HCT116 (cell line): ENCODE results near the gene LIPH. TPM values are rescaled to one million over a fixed set of nuclear protein-coding genes. Genes with fewer than 3 reads are reported as not detected.

ENCODE experiments used
- ATAC-seq: fragments of 200-7000 bp; cut with Tn5 transposase; 2 replicates; pipeline ENCODE4 v1.9.1; 2020; ENCODE audit warnings: mild to moderate bottlenecking, moderate library complexity
- BruUV-seq: library from RNA; stranded (reverse); fragments of 400-500 nt; replicated peaks from 2 replicates; lab custom pipeline; 2021; lab: Mats Ljungman, UMichigan
- CTCF ChIA-PET: fragments of 300-600 bp; sonication (Branson Sonifier 250); formaldehyde crosslinking; loops from one replicate; lab custom pipeline; 2021; ENCODE audit warnings: antibody characterized with exemption; lab: Charles Lee
- POLR2A ChIA-PET: fragments of 300-600, 350-600 bp; sonication (Branson Sonifier 250); formaldehyde crosslinking; loops from one replicate; lab custom pipeline; 2021; ENCODE audit warnings: antibody characterized with exemption; lab: Charles Lee
- RAD21 ChIA-PET, 2 experiments: fragments of 300-600 bp; sonication (Branson Sonifier 250); formaldehyde crosslinking; loops; one replicate each; lab custom pipeline; 2023; ENCODE audit warnings: low total read pairs in 2 of 2; ENCODE audit not compliant: uncharacterized antibody in 2 of 2, unreplicated experiment in 2 of 2, low non-redundant PET in 1 of 2; lab: Charles Lee
- DNase-seq: peaks from one replicate; pipeline ENCODE4 v3.0.0-alpha.2; 2010; ENCODE audit warnings: low read depth, low spot score
- H2AFZ ChIP-seq: fragments of 200-600 bp; shearing (Covaris generic), sonication (generic); 2 replicates; pipeline ENCODE4 v1.6.1; 2017; ENCODE audit warnings: low read depth, mixed run types, mixed read lengths, antibody characterized with exemption, low read length; ENCODE audit not compliant: poor library complexity, severe bottlenecking
- H3K27ac ChIP-seq: 2 replicates; pipeline ENCODE4 v1.5.1; 2012; ENCODE audit warnings: low read depth, low read length
- H3K27me3 ChIP-seq: fragments of 200-600 bp; sonication (generic); 2 replicates; pipeline ENCODE4 v1.6.1; 2016; ENCODE audit warnings: mixed run types, low read length, mixed read lengths; ENCODE audit not compliant: insufficient read depth
- H3K36me3 ChIP-seq, 2 experiments: fragments of 200-500 bp in 1 of 2; fragments of 200-600 bp in 1 of 2; sonication (Bioruptor generic) in 1 of 2; sonication (generic) in 1 of 2; 2 replicates each; pipeline versions ENCODE4 v1.5.1 to v1.6.1; 2014 to 2016; ENCODE audit warnings: low read length in 2 of 2, inconsistent platforms in 1 of 2, mixed read lengths in 1 of 2, mixed run types in 1 of 2; ENCODE audit not compliant: insufficient read depth in 2 of 2, control insufficient read depth in 1 of 2
- H3K4me1 ChIP-seq, 2 experiments: fragments of 200-600 bp in 1 of 2; sonication (generic) in 1 of 2; 2 replicates each; pipeline versions ENCODE4 v1.5.1 to v1.6.1; 2012 to 2017; ENCODE audit warnings: low read length in 2 of 2, inconsistent platforms in 1 of 2, mild to moderate bottlenecking in 1 of 2, mixed read lengths in 1 of 2, mixed run types in 1 of 2, moderate library complexity in 1 of 2; ENCODE audit not compliant: insufficient read depth in 2 of 2, control insufficient read depth in 1 of 2
- H3K4me2 ChIP-seq: fragments of 200-600 bp; sonication (generic); 2 replicates; pipeline ENCODE4 v1.6.1; 2017; ENCODE audit warnings: mixed run types, low read length, mixed read lengths
- H3K4me3 ChIP-seq, 2 experiments: fragments of 200-600 bp in 1 of 2; sonication (generic) in 1 of 2; replicated peaks in 1 of 2; 2 replicates each; pipeline ENCODE4 v1.5.1; 2011 to 2016; ENCODE audit warnings: low read length in 2 of 2, control low read depth in 1 of 2, low read depth in 1 of 2, mild to moderate bottlenecking in 1 of 2, mixed read lengths in 1 of 2, mixed run types in 1 of 2
- H3K79me2 ChIP-seq: fragments of 200-600 bp; sonication (generic); 2 replicates; pipeline ENCODE4 v1.6.1; 2017; ENCODE audit warnings: mild to moderate bottlenecking, mixed run types, low read length, moderate library complexity, mixed read lengths; ENCODE audit not compliant: insufficient read depth
- H3K9ac ChIP-seq: fragments of 200-600 bp; sonication (generic); 2 replicates; pipeline ENCODE4 v1.6.1; 2016; ENCODE audit warnings: low read length, mixed read lengths
- H3K9me2 ChIP-seq: fragments of 200-600 bp; sonication (generic), shearing (Covaris generic); 2 replicates; pipeline ENCODE4 v1.6.1; 2017; ENCODE audit warnings: mixed run types, mild to moderate bottlenecking, moderate library complexity; ENCODE audit not compliant: insufficient read depth
- H3K9me3 ChIP-seq, 2 experiments: fragments of 200-500 bp in 1 of 2; fragments of 200-600 bp in 1 of 2; sonication (Bioruptor generic) in 1 of 2; sonication (generic) in 1 of 2; 2 replicates each; pipeline ENCODE4 v1.6.1; 2014 to 2017; ENCODE audit warnings: low read length in 2 of 2, mixed read lengths in 2 of 2, inconsistent platforms in 1 of 2, low read depth in 1 of 2, mild to moderate bottlenecking in 1 of 2, mixed run types in 1 of 2, moderate library complexity in 1 of 2; ENCODE audit not compliant: control insufficient read depth in 1 of 2, insufficient read depth in 1 of 2
- H4K20me1 ChIP-seq: fragments of 200-600 bp; sonication (generic), shearing (Covaris generic); 2 replicates; pipeline ENCODE4 v1.6.1; 2017; ENCODE audit warnings: mixed run types, mild to moderate bottlenecking, moderate library complexity; ENCODE audit not compliant: insufficient read depth
- SIN3A ChIP-seq: IDR thresholded peaks from 2 replicates; pipeline ENCODE4 v1.6.1; 2012; ENCODE audit warnings: low read depth
- ZFX ChIP-seq: fragments of 450-650 bp; IDR thresholded peaks from 2 replicates; pipeline ENCODE4 v1.6.1; 2017
- intact Hi-C: fragments of 100-400 bp; cut with micrococcal nuclease; formaldehyde crosslinking; loops from 2 replicates; pipeline ENCODE4 v1.10.0; 2022
- total RNA-seq: library from RNA; stranded (reverse); gene quantifications from one replicate; pipeline ENCODE4 v1.2.1, GENCODE V29; 2021; ENCODE audit not compliant: unreplicated experiment
- TF ChIP-seq, protein P1 (sequence below): IDR thresholded peaks from 2 replicates; pipeline ENCODE4 v1.6.1; 2012; ENCODE audit warnings: low read depth

The LIPH gene
- total RNA-seq, 1 experiment from 2014 or later = 13.7 TPM

DNA sequence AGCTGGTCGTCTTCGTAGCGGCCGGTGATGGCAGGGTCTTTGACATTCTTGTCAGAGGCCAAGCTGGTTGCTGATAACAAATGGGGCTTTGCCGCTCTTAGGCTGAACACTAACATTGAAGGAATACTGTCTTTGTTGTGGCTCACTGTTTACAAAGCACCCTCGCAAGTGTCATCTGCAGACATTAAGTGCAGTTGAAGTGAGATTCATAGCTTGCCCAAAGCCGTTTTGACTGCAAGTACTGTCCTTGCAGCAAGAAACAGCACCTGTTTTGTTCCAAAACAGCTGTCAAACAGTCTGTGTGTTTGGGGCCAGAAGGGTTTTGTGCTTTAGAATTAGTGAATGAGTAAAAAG is 34.3 kb upstream of the LIPH start:
- H3K9ac ChIP-seq = peak overlapping the region; percentile 83
- H3K27me3 ChIP-seq = no peaks in the 10 kb centered on the region
- peak overlapping the region; percentile 81 to 91 for H3K4me3 ChIP-seq
- ATAC-seq = no peak
- no peaks in the 10 kb centered on the region for H4K20me1 ChIP-seq
- TF ChIP-seq, protein P1, sequence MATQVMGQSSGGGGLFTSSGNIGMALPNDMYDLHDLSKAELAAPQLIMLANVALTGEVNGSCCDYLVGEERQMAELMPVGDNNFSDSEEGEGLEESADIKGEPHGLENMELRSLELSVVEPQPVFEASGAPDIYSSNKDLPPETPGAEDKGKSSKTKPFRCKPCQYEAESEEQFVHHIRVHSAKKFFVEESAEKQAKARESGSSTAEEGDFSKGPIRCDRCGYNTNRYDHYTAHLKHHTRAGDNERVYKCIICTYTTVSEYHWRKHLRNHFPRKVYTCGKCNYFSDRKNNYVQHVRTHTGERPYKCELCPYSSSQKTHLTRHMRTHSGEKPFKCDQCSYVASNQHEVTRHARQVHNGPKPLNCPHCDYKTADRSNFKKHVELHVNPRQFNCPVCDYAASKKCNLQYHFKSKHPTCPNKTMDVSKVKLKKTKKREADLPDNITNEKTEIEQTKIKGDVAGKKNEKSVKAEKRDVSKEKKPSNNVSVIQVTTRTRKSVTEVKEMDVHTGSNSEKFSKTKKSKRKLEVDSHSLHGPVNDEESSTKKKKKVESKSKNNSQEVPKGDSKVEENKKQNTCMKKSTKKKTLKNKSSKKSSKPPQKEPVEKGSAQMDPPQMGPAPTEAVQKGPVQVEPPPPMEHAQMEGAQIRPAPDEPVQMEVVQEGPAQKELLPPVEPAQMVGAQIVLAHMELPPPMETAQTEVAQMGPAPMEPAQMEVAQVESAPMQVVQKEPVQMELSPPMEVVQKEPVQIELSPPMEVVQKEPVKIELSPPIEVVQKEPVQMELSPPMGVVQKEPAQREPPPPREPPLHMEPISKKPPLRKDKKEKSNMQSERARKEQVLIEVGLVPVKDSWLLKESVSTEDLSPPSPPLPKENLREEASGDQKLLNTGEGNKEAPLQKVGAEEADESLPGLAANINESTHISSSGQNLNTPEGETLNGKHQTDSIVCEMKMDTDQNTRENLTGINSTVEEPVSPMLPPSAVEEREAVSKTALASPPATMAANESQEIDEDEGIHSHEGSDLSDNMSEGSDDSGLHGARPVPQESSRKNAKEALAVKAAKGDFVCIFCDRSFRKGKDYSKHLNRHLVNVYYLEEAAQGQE = no peak
- no peak for TF ChIP-seq SIN3A
- 0 out of 2 replicates have a peak, but pooled peaks have one; percentile 12 for TF ChIP-seq ZFX
- TF ChIP-seq, all 23 proteins: peak for 1
- TSS peak; percentile 76 for BruUV-seq
- intact Hi-C loops = no loop called here
- H2AFZ ChIP-seq = no peak overlapping the region
- H3K4me1 ChIP-seq = peaks cover 4 to 20% of the 10 kb centered on the region in 2 experiments; a peak in 3 of 4 replicates
- CTCF ChIA-PET = interaction anchor here (1.2 to 1.9 kb wide), 5 partner anchors 10 to 126 kb away, joined by 3 to 21 read pairs (median 5); no protein-coding TSS in a partner anchor
- no peak for DNase-seq
- POLR2A ChIA-PET = interaction anchor here (1.0 to 1.1 kb wide), 7 partner anchors 9 to 32 kb away, joined by 3 to 11 read pairs (median 4); no protein-coding TSS in a partner anchor
- RAD21 ChIA-PET = interaction anchor here in 1 of 2 experiments (0.6 to 1.0 kb wide), 2 partner anchors 11 to 125 kb away, joined by 3 to 4 read pairs; no protein-coding TSS in a partner anchor
- H3K4me2 ChIP-seq = peak overlapping the region; percentile 88
- H3K9me2 ChIP-seq = no peaks in the 10 kb centered on the region
- H3K79me2 ChIP-seq = peaks cover 15% of the 10 kb centered on the region
- peak overlapping the region; percentile 44 for H3K27ac ChIP-seq
- no peaks in the 10 kb centered on the region for H3K9me3 ChIP-seq
- H3K36me3 ChIP-seq = peaks cover 0 to under 1% of the 10 kb centered on the region in 2 experiments; a peak in 1 of 4 replicates
